GM21717 (cell line): ENCODE results near the gene PLXNB3.
"Not testable (repeated sequence)": the region's sequence is repeated elsewhere in the genome, so short reads cannot be mapped to it uniquely, and the experiment has no call there.

Experiments used
- ATAC-seq: cut with Tn5 transposase; IDR thresholded peaks from one replicate; pipeline ENCODE4 v1.9.1; 2021; ENCODE audit warnings: mild to moderate bottlenecking, moderate library complexity; ENCODE audit not compliant: unreplicated experiment

PLXNB3 gene

GRCh38 chrX:153732401-153732800, 31.6 kb upstream of the PLXNB3 start:
- ATAC-seq = no peak

GRCh38 chrX:153733651-153734240, 30.3 kb upstream of the PLXNB3 start:
- ATAC-seq = no peak

GRCh38 chrX:153734871-153735270, 29.2 kb upstream of the PLXNB3 start:
- no peak for ATAC-seq

- ATAC-seq = no peak
Measured at GRCh38 chrX:153735274-153735673, 28.8 kb upstream of the PLXNB3 start.

- no peak for ATAC-seq
Measured at GRCh38 chrX:153736071-153736820, 27.8 kb upstream of the PLXNB3 start.

GRCh38 chrX:153736871-153737441, 27.1 kb upstream of the PLXNB3 start:
- no peak for ATAC-seq

GRCh38 chrX:153738056-153738605, 25.9 kb upstream of the PLXNB3 start:
- ATAC-seq = no peak

GRCh38 chrX:153739754-153740486, 24.1 kb upstream of the PLXNB3 start:
- no peak for ATAC-seq

- no peak for ATAC-seq
Measured at GRCh38 chrX:153740631-153741222, 23.3 kb upstream of the PLXNB3 start.

- no peak for ATAC-seq
Measured at GRCh38 chrX:153741446-153741845, 22.6 kb upstream of the PLXNB3 start.

- not testable (repeated sequence) for ATAC-seq
Measured at GRCh38 chrX:153742111-153742510, 21.9 kb upstream of the PLXNB3 start.

GRCh38 chrX:153742796-153743467, 21.1 kb upstream of the PLXNB3 start:
- not testable (repeated sequence) for ATAC-seq

GRCh38 chrX:153743468-153744209, 20.4 kb upstream of the PLXNB3 start:
- not testable (repeated sequence) for ATAC-seq

GRCh38 chrX:153744210-153745066, 19.6 kb upstream of the PLXNB3 start:
- no peak for ATAC-seq

GRCh38 chrX:153745067-153745433, 19.0 kb upstream of the PLXNB3 start:
- not testable (repeated sequence) for ATAC-seq

- ATAC-seq = no peak
Measured at GRCh38 chrX:153746359-153746758, 17.7 kb upstream of the PLXNB3 start.

GRCh38 chrX:153746991-153747390, 17.1 kb upstream of the PLXNB3 start:
- ATAC-seq = not testable (repeated sequence)

- not testable (repeated sequence) for ATAC-seq
Measured at GRCh38 chrX:153749017-153749416, 15.0 kb upstream of the PLXNB3 start.
